Loucy (cell line): ENCODE data around the gene ABCF3.

Experiments used
- H2AFZ ChIP-seq: fragments of 200-600 bp; sonication (generic); 2 replicates; pipeline ENCODE4 v1.6.0; 2016; ENCODE audit warnings: antibody characterized with exemption, mild to moderate bottlenecking, low read length, moderate library complexity
- H3F3A ChIP-seq: fragments of 200-600 bp; 2 replicates; pipeline ENCODE4 v1.6.0; 2016; ENCODE audit warnings: antibody characterized with exemption, low read depth, mild to moderate bottlenecking
- H3K27me3 ChIP-seq: fragments of 200-600 bp; sonication (generic); 2 replicates; pipeline ENCODE4 v1.6.1; 2014; ENCODE audit warnings: low read length, mild to moderate bottlenecking; ENCODE audit not compliant: insufficient read depth, poor library complexity, severe bottlenecking
- H3K36me3 ChIP-seq: fragments of 200-600 bp; sonication (generic); 2 replicates; pipeline ENCODE4 v1.6.1; 2016; ENCODE audit warnings: low read length; ENCODE audit not compliant: insufficient read depth
- H3K4me1 ChIP-seq: fragments of 200-600 bp; sonication (generic); 2 replicates; pipeline ENCODE4 v1.5.1; 2014; ENCODE audit warnings: low read length, mild to moderate bottlenecking; ENCODE audit not compliant: insufficient read depth, poor library complexity, severe bottlenecking
- H3K4me2 ChIP-seq: fragments of 200-600 bp; sonication (generic); 2 replicates; pipeline ENCODE4 v1.6.0; 2014; ENCODE audit warnings: antibody characterized with exemption, low read length, low read depth, mild to moderate bottlenecking; ENCODE audit not compliant: poor library complexity, severe bottlenecking
- H3K4me3 ChIP-seq: fragments of 200-600 bp; sonication (generic); 2 replicates; pipeline ENCODE4 v1.5.1; 2014; ENCODE audit warnings: low read length, mild to moderate bottlenecking, mixed read lengths; ENCODE audit not compliant: poor library complexity, severe bottlenecking
- H3K79me2 ChIP-seq: fragments of 200-600 bp; sonication (generic); 2 replicates; pipeline ENCODE4 v1.6.1; 2014; ENCODE audit warnings: low read length; ENCODE audit not compliant: insufficient read depth
- H3K9ac ChIP-seq: fragments of 200-600 bp; sonication (generic); 2 replicates; pipeline ENCODE4 v1.6.0; 2014; ENCODE audit warnings: mild to moderate bottlenecking, low read depth, low read length, moderate library complexity; ENCODE audit not compliant: poor library complexity, severe bottlenecking
- H3K9me2 ChIP-seq: fragments of 200-600 bp; sonication (generic); replicated peaks from 2 replicates; pipeline ENCODE4 v1.6.1; 2016; ENCODE audit warnings: low read depth, low read length, mixed read lengths
- H3K9me3 ChIP-seq: fragments of 200-600 bp; sonication (generic); 2 replicates; pipeline ENCODE4 v1.6.1; 2014; ENCODE audit warnings: mild to moderate bottlenecking, antibody characterized with exemption, low read length, low read depth; ENCODE audit not compliant: insufficient read depth
- H4K20me1 ChIP-seq: fragments of 200-600 bp; sonication (generic); 2 replicates; pipeline ENCODE4 v1.6.0; 2014; ENCODE audit warnings: antibody characterized with exemption, low read length, mild to moderate bottlenecking; ENCODE audit not compliant: insufficient read depth, poor library complexity, severe bottlenecking
- EZH2phosphoT487 ChIP-seq: fragments of 200-600 bp; IDR thresholded peaks from 2 replicates; pipeline ENCODE4 v1.6.1; 2018; ENCODE audit warnings: antibody characterized with exemption, mild to moderate bottlenecking, moderate library complexity, borderline replicate concordance
- TF ChIP-seq, protein P1 (sequence below): fragments of 200-600 bp; sonication (generic); conservative IDR thresholded peaks from 2 replicates; pipeline ENCODE4 v1.5.1; 2014; ENCODE audit warnings: mild to moderate bottlenecking, antibody characterized with exemption, low read length

ABCF3 gene

GRCh38 chr3:184234224-184234623, 48.2 kb downstream of the ABCF3 start:
- Histone ChIP-seq H3K4me2 (no peak overlapping the region), H3K9me3 (no peaks in the 10 kb centered on the region), H3F3A (no peaks in the 10 kb centered on the region), H3K36me3 (no peaks in the 10 kb centered on the region), H3K9me2 (no peaks in the 10 kb centered on the region), H3K4me3 (no peak overlapping the region), H3K79me2 (no peaks in the 10 kb centered on the region), H3K27me3 (no peaks in the 10 kb centered on the region), H3K4me1 (no peaks in the 10 kb centered on the region), H2AFZ (no peak overlapping the region), H4K20me1 (no peaks in the 10 kb centered on the region), H3K9ac (no peak overlapping the region)
- TF ChIP-seq, protein P1, sequence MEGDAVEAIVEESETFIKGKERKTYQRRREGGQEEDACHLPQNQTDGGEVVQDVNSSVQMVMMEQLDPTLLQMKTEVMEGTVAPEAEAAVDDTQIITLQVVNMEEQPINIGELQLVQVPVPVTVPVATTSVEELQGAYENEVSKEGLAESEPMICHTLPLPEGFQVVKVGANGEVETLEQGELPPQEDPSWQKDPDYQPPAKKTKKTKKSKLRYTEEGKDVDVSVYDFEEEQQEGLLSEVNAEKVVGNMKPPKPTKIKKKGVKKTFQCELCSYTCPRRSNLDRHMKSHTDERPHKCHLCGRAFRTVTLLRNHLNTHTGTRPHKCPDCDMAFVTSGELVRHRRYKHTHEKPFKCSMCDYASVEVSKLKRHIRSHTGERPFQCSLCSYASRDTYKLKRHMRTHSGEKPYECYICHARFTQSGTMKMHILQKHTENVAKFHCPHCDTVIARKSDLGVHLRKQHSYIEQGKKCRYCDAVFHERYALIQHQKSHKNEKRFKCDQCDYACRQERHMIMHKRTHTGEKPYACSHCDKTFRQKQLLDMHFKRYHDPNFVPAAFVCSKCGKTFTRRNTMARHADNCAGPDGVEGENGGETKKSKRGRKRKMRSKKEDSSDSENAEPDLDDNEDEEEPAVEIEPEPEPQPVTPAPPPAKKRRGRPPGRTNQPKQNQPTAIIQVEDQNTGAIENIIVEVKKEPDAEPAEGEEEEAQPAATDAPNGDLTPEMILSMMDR: no peak
- TF ChIP-seq EZH2phosphoT487: no peak

GRCh38 chr3:184234671-184235380, 48.8 kb downstream of the ABCF3 start:
- Histone ChIP-seq H2AFZ (no peak overlapping the region), H3K27me3 (no peaks in the 10 kb centered on the region), H3K4me3 (no peak overlapping the region), H3K36me3 (no peaks in the 10 kb centered on the region), H3K4me2 (no peak overlapping the region), H3K9me3 (no peaks in the 10 kb centered on the region), H3K4me1 (no peaks in the 10 kb centered on the region), H3F3A (no peaks in the 10 kb centered on the region), H3K79me2 (no peaks in the 10 kb centered on the region), H3K9me2 (no peaks in the 10 kb centered on the region), H3K9ac (no peak overlapping the region), H4K20me1 (no peaks in the 10 kb centered on the region)
- TF ChIP-seq, protein P1: no peak
- TF ChIP-seq EZH2phosphoT487: no peak

DNA sequence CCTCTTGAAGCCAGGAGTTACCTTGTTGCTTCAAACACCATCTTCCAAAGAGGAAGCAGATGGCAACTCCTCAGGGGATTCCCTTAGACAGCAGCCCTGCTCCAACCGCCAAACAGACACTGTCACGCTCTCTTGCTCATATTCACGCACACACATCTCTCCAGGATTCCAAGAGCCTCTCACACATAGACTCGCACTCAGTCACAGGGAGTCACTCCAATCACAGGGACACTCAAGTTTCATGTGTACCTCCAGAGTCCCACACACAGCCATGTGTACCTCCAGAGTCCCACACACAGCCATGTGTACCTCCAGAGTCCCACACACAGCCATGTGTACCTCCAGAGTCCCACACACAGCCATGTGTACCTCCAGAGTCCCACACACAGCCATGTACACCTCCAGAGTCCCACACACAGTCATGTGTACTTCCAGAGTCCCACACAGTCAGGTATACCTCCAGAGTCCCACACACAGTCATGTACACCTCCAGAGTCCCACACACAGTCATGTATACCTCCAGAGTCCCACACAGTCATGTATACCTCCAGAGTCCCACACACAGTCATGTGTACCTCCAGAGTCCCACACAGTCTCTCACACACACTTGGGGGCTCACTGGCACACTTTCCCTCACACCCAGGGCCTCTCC, 49.5 kb downstream of the ABCF3 start:
- Histone ChIP-seq H3K79me2 (no peaks in the 10 kb centered on the region), H3K27me3 (no peaks in the 10 kb centered on the region), H3F3A (no peaks in the 10 kb centered on the region), H3K4me2 (no peak overlapping the region), H3K9ac (no peak overlapping the region), H4K20me1 (no peaks in the 10 kb centered on the region), H3K9me2 (no peaks in the 10 kb centered on the region), H3K36me3 (no peaks in the 10 kb centered on the region), H3K9me3 (no peaks in the 10 kb centered on the region), H3K4me3 (no peak overlapping the region), H2AFZ (no peak overlapping the region), H3K4me1 (no peaks in the 10 kb centered on the region)
- TF ChIP-seq, protein P1: no peak
- TF ChIP-seq EZH2phosphoT487: no peak
